ENCODE measurements around the gene DLG2. TPM values are rescaled to one million over a fixed set of nuclear protein-coding genes. Genes with fewer than 3 reads are reported as not detected.

The DLG2 gene
- total RNA-seq, 1 donor from 2014 or later, result 2.1 TPM

GRCh38 chr11:84438565-84438964, 1188.6 kb downstream of the DLG2 start:
- no peak overlapping the region for H3K4me3 Mint-ChIP-seq
- H3K27me3 Mint-ChIP-seq (ENCODE audit: low read depth), result peaks cover 37% of the 10 kb centered on the region
- H3K9me3 Mint-ChIP-seq, result no peaks in the 10 kb centered on the region
- no peaks in the 10 kb centered on the region for H3K36me3 Mint-ChIP-seq (ENCODE audit: low read depth)
- H3K4me1 Mint-ChIP-seq, result peaks cover 6% of the 10 kb centered on the region
- no peak for DNase-seq (ENCODE audit: low read depth, low spot score)
- no peak overlapping the region for H3K27ac Mint-ChIP-seq (ENCODE audit: unreplicated experiment)
- TF ChIP-seq, protein P1, sequence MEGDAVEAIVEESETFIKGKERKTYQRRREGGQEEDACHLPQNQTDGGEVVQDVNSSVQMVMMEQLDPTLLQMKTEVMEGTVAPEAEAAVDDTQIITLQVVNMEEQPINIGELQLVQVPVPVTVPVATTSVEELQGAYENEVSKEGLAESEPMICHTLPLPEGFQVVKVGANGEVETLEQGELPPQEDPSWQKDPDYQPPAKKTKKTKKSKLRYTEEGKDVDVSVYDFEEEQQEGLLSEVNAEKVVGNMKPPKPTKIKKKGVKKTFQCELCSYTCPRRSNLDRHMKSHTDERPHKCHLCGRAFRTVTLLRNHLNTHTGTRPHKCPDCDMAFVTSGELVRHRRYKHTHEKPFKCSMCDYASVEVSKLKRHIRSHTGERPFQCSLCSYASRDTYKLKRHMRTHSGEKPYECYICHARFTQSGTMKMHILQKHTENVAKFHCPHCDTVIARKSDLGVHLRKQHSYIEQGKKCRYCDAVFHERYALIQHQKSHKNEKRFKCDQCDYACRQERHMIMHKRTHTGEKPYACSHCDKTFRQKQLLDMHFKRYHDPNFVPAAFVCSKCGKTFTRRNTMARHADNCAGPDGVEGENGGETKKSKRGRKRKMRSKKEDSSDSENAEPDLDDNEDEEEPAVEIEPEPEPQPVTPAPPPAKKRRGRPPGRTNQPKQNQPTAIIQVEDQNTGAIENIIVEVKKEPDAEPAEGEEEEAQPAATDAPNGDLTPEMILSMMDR (conservative IDR thresholded peaks at IDR 0.05), result no peak

GRCh38 chr11:84437071-84437980, 1189.8 kb downstream of the DLG2 start:
- peaks cover 6% of the 10 kb centered on the region for H3K4me1 Mint-ChIP-seq
- TF ChIP-seq, protein P1 (conservative IDR thresholded peaks at IDR 0.05), result no peak
- H3K27ac Mint-ChIP-seq (ENCODE audit: unreplicated experiment), result no peak overlapping the region
- no peaks in the 10 kb centered on the region for H3K36me3 Mint-ChIP-seq (ENCODE audit: low read depth)
- H3K9me3 Mint-ChIP-seq, result no peaks in the 10 kb centered on the region
- peak overlapping the region; percentile 52 for H3K4me3 Mint-ChIP-seq
- DNase-seq (ENCODE audit: low read depth, low spot score), result no peak
- H3K27me3 Mint-ChIP-seq (ENCODE audit: low read depth), result peaks cover 37% of the 10 kb centered on the region

GRCh38 chr11:84430661-84431060, 1196.5 kb downstream of the DLG2 start:
- TF ChIP-seq, protein P1 (conservative IDR thresholded peaks at IDR 0.05), result no peak
- Mint-ChIP-seq H3K9me3 (no peaks in the 10 kb centered on the region), H3K4me1 (no peaks in the 10 kb centered on the region), H3K36me3 (ENCODE audit: low read depth) (no peaks in the 10 kb centered on the region), H3K27me3 (ENCODE audit: low read depth) (peaks cover 7% of the 10 kb centered on the region), H3K4me3 (no peak overlapping the region), H3K27ac (ENCODE audit: unreplicated experiment) (no peak overlapping the region)
- no peak for DNase-seq (ENCODE audit: low read depth, low spot score)

GRCh38 chr11:84425673-84426072, 1201.5 kb downstream of the DLG2 start:
- H3K27me3 Mint-ChIP-seq (ENCODE audit: low read depth), result peaks cover 4% of the 10 kb centered on the region
- TF ChIP-seq, protein P1 (conservative IDR thresholded peaks at IDR 0.05), result no peak
- no peaks in the 10 kb centered on the region for H3K9me3 Mint-ChIP-seq
- H3K4me1 Mint-ChIP-seq, result no peaks in the 10 kb centered on the region
- H3K27ac Mint-ChIP-seq (ENCODE audit: unreplicated experiment), result no peak overlapping the region
- no peaks in the 10 kb centered on the region for H3K36me3 Mint-ChIP-seq (ENCODE audit: low read depth)
- no peak for DNase-seq (ENCODE audit: low read depth, low spot score)
- H3K4me3 Mint-ChIP-seq, result no peak overlapping the region

GRCh38 chr11:84420271-84420670, 1206.9 kb downstream of the DLG2 start:
- TF ChIP-seq, protein P1 (conservative IDR thresholded peaks at IDR 0.05), result no peak
- H3K27ac Mint-ChIP-seq (ENCODE audit: unreplicated experiment), result no peak overlapping the region
- H3K27me3 Mint-ChIP-seq (ENCODE audit: low read depth), result no peaks in the 10 kb centered on the region
- no peak overlapping the region for H3K4me3 Mint-ChIP-seq
- no peaks in the 10 kb centered on the region for H3K36me3 Mint-ChIP-seq (ENCODE audit: low read depth)
- no peak for DNase-seq (ENCODE audit: low read depth, low spot score)
- H3K4me1 Mint-ChIP-seq, result no peaks in the 10 kb centered on the region
- no peaks in the 10 kb centered on the region for H3K9me3 Mint-ChIP-seq
